ENCODE data around the gene EHBP1.

Gene EHBP1

GRCh38 chr2:63044362-63045327, 339.1 kb downstream of the EHBP1 start:
- Histone ChIP-seq H3K36me3 (ENCODE audit: control insufficient read depth, insufficient read depth, low read length) (no peaks in the 10 kb centered on the region), H3K27me3 (ENCODE audit: control insufficient read depth, insufficient read depth, low read length) (peaks cover 78% of the 10 kb centered on the region)

GRCh38 chr2:63046552-63046951, 341.0 kb downstream of the EHBP1 start:
- Histone ChIP-seq H3K36me3 (ENCODE audit: control insufficient read depth, insufficient read depth, low read length) (no peaks in the 10 kb centered on the region), H3K4me1 (ENCODE audit: control insufficient read depth, insufficient read depth, low read length) (peaks cover 34% of the 10 kb centered on the region), H3K27me3 (ENCODE audit: control insufficient read depth, insufficient read depth, low read length) (peaks cover 85% of the 10 kb centered on the region), H3K9me3 (ENCODE audit: control insufficient read depth, insufficient read depth, low read depth, low read length) (no peaks in the 10 kb centered on the region), H3K9ac (ENCODE audit: low read length) (no peak overlapping the region), H3K4me3 (ENCODE audit: low read depth, low read length) (0 out of 2 replicates have a peak overlapping the region, but pooled peaks have one; percentile 7), H3K27ac (ENCODE audit: low read depth, low read length) (no peak overlapping the region)

More at GRCh38 chr2:63044362-63045327, 339.1 kb downstream of the EHBP1 start:
- H3K9ac ChIP-seq (ENCODE audit: low read length), result peak overlapping the region; percentile 62
- H3K9me3 ChIP-seq (ENCODE audit: control insufficient read depth, insufficient read depth, low read depth, low read length), result no peaks in the 10 kb centered on the region
- peaks cover 31% of the 10 kb centered on the region for H3K4me1 ChIP-seq (ENCODE audit: control insufficient read depth, insufficient read depth, low read length)
- H3K27ac ChIP-seq (ENCODE audit: low read depth, low read length), result no peak overlapping the region; the same call in 1 of the 2 replicates
- H3K4me3 ChIP-seq (ENCODE audit: low read depth, low read length), result peak overlapping the region; percentile 51

- peaks cover 37% of the 10 kb centered on the region for H3K4me1 ChIP-seq (ENCODE audit: control insufficient read depth, insufficient read depth, low read length)
- peaks cover 85% of the 10 kb centered on the region for H3K27me3 ChIP-seq (ENCODE audit: control insufficient read depth, insufficient read depth, low read length)
- no peak overlapping the region for H3K9ac ChIP-seq (ENCODE audit: low read length)
- H3K9me3 ChIP-seq (ENCODE audit: control insufficient read depth, insufficient read depth, low read depth, low read length), result no peaks in the 10 kb centered on the region
- no peaks in the 10 kb centered on the region for H3K36me3 ChIP-seq (ENCODE audit: control insufficient read depth, insufficient read depth, low read length)
- H3K27ac ChIP-seq (ENCODE audit: low read depth, low read length), result no peak overlapping the region
- H3K4me3 ChIP-seq (ENCODE audit: low read depth, low read length), result peak overlapping the region; percentile 61
Measured at GRCh38 chr2:63046961-63047320, 341.4 kb downstream of the EHBP1 start.

GRCh38 chr2:63047321-63048279, 342.1 kb downstream of the EHBP1 start:
- Histone ChIP-seq H3K9me3 (ENCODE audit: control insufficient read depth, insufficient read depth, low read depth, low read length) (no peaks in the 10 kb centered on the region), H3K27me3 (ENCODE audit: control insufficient read depth, insufficient read depth, low read length) (peaks cover 86% of the 10 kb centered on the region), H3K27ac (ENCODE audit: low read depth, low read length) (no peak overlapping the region), H3K4me1 (ENCODE audit: control insufficient read depth, insufficient read depth, low read length) (peaks cover 42% of the 10 kb centered on the region), H3K36me3 (ENCODE audit: control insufficient read depth, insufficient read depth, low read length) (no peaks in the 10 kb centered on the region), H3K4me3 (ENCODE audit: low read depth, low read length) (peak overlapping the region; percentile 61), H3K9ac (ENCODE audit: low read length) (peak overlapping the region; percentile 66)

- H3K4me3 ChIP-seq (ENCODE audit: low read depth, low read length), result peak overlapping the region; percentile 61
- peak overlapping the region; percentile 23 for H3K9ac ChIP-seq (ENCODE audit: low read length)
- H3K4me1 ChIP-seq (ENCODE audit: control insufficient read depth, insufficient read depth, low read length), result peaks cover 52% of the 10 kb centered on the region
- no peaks in the 10 kb centered on the region for H3K9me3 ChIP-seq (ENCODE audit: control insufficient read depth, insufficient read depth, low read depth, low read length)
- H3K36me3 ChIP-seq (ENCODE audit: control insufficient read depth, insufficient read depth, low read length), result no peaks in the 10 kb centered on the region
- peaks cover 95% of the 10 kb centered on the region for H3K27me3 ChIP-seq (ENCODE audit: control insufficient read depth, insufficient read depth, low read length)
- H3K27ac ChIP-seq (ENCODE audit: low read depth, low read length), result no peak overlapping the region
Measured at GRCh38 chr2:63048367-63049171, 343.1 kb downstream of the EHBP1 start.

- H3K4me3 ChIP-seq (ENCODE audit: low read depth, low read length), result peak overlapping the region; percentile 61
- no peak overlapping the region for H3K9ac ChIP-seq (ENCODE audit: low read length)
- H3K27ac ChIP-seq (ENCODE audit: low read depth, low read length), result no peak overlapping the region
- H3K9me3 ChIP-seq (ENCODE audit: control insufficient read depth, insufficient read depth, low read depth, low read length), result no peaks in the 10 kb centered on the region
- H3K36me3 ChIP-seq (ENCODE audit: control insufficient read depth, insufficient read depth, low read length), result no peaks in the 10 kb centered on the region
- H3K27me3 ChIP-seq (ENCODE audit: control insufficient read depth, insufficient read depth, low read length), result peaks cover 99% of the 10 kb centered on the region
- peaks cover 57% of the 10 kb centered on the region for H3K4me1 ChIP-seq (ENCODE audit: control insufficient read depth, insufficient read depth, low read length)
Measured at GRCh38 chr2:63049211-63049969, 343.9 kb downstream of the EHBP1 start.

- peak overlapping the region; percentile 61 for H3K4me3 ChIP-seq (ENCODE audit: low read depth, low read length)
- H3K4me1 ChIP-seq (ENCODE audit: control insufficient read depth, insufficient read depth, low read length), result peaks cover 59% of the 10 kb centered on the region
- no peaks in the 10 kb centered on the region for H3K9me3 ChIP-seq (ENCODE audit: control insufficient read depth, insufficient read depth, low read depth, low read length)
- no peak overlapping the region for H3K27ac ChIP-seq (ENCODE audit: low read depth, low read length)
- H3K9ac ChIP-seq (ENCODE audit: low read length), result no peak overlapping the region
- no peaks in the 10 kb centered on the region for H3K36me3 ChIP-seq (ENCODE audit: control insufficient read depth, insufficient read depth, low read length)
- peaks cover 99% of the 10 kb centered on the region for H3K27me3 ChIP-seq (ENCODE audit: control insufficient read depth, insufficient read depth, low read length)
Measured at GRCh38 chr2:63049970-63050333, 344.4 kb downstream of the EHBP1 start.

GRCh38 chr2:63050334-63051041, 345.0 kb downstream of the EHBP1 start, which contains the start of gene OTX1:
Gene OTX1, plus strand, starts transcription at chr2:63050830. Its CDS starts 2,161 bp downstream, at chr2:63052991.
- Histone ChIP-seq H3K27ac (ENCODE audit: low read depth, low read length) (no peak within 1 kb of the TSS), H3K4me1 (ENCODE audit: control insufficient read depth, insufficient read depth, low read length) (peaks cover 58% of the 10 kb centered on the region)

GRCh38 chr2:63051042-63051794, 345.7 kb downstream of the EHBP1 start:
- H3K9me3 ChIP-seq (ENCODE audit: control insufficient read depth, insufficient read depth, low read depth, low read length), result no peaks in the 10 kb centered on the region
- H3K27me3 ChIP-seq (ENCODE audit: control insufficient read depth, insufficient read depth, low read length), result peaks cover 99% of the 10 kb centered on the region
- H3K4me3 ChIP-seq (ENCODE audit: low read depth, low read length), result peak overlapping the region; percentile 81
- H3K9ac ChIP-seq (ENCODE audit: low read length), result no peak overlapping the region
- peaks cover 57% of the 10 kb centered on the region for H3K4me1 ChIP-seq (ENCODE audit: control insufficient read depth, insufficient read depth, low read length)
- no peaks in the 10 kb centered on the region for H3K36me3 ChIP-seq (ENCODE audit: control insufficient read depth, insufficient read depth, low read length)
- no peak overlapping the region for H3K27ac ChIP-seq (ENCODE audit: low read depth, low read length)

More at GRCh38 chr2:63050334-63051041, 345.0 kb downstream of the EHBP1 start, which contains the start of gene OTX1:
- H3K4me3 ChIP-seq (ENCODE audit: low read depth, low read length), result peak within 1 kb of the TSS; percentile 81
- H3K9ac ChIP-seq (ENCODE audit: low read length), result peak within 1 kb of the TSS; percentile 62
- H3K27me3 ChIP-seq (ENCODE audit: control insufficient read depth, insufficient read depth, low read length), result peaks cover 99% of the 10 kb centered on the region
- H3K36me3 ChIP-seq (ENCODE audit: control insufficient read depth, insufficient read depth, low read length), result no peaks in the 10 kb centered on the region
- no peaks in the 10 kb centered on the region for H3K9me3 ChIP-seq (ENCODE audit: control insufficient read depth, insufficient read depth, low read depth, low read length)
